NCI-H1105 treated with DMSO at 0.1 percent for 48 hours (cell line): ENCODE measurements around the gene SLC34A3.
A peak's percentile ranks its signal among the peaks of the same experiment; 100 is the strongest.

Source experiments
- DNase-seq: peaks from one replicate; lab custom pipeline; 2025; lab: John Stamatoyannopoulos, UW

SLC34A3 gene

GRCh38 chr9:137195525-137196220 lies 35.0 kb upstream of the SLC34A3 start:
- peak; percentile 96 for DNase-seq

GRCh38 chr9:137198051-137198901 lies 32.4 kb upstream of the SLC34A3 start:
- DNase-seq, result no peak

- no peak for DNase-seq
Measured at GRCh38 chr9:137198902-137199283, 31.8 kb upstream of the SLC34A3 start.

GRCh38 chr9:137199411-137200121 lies 31.1 kb upstream of the SLC34A3 start:
- no peak for DNase-seq

DNA sequence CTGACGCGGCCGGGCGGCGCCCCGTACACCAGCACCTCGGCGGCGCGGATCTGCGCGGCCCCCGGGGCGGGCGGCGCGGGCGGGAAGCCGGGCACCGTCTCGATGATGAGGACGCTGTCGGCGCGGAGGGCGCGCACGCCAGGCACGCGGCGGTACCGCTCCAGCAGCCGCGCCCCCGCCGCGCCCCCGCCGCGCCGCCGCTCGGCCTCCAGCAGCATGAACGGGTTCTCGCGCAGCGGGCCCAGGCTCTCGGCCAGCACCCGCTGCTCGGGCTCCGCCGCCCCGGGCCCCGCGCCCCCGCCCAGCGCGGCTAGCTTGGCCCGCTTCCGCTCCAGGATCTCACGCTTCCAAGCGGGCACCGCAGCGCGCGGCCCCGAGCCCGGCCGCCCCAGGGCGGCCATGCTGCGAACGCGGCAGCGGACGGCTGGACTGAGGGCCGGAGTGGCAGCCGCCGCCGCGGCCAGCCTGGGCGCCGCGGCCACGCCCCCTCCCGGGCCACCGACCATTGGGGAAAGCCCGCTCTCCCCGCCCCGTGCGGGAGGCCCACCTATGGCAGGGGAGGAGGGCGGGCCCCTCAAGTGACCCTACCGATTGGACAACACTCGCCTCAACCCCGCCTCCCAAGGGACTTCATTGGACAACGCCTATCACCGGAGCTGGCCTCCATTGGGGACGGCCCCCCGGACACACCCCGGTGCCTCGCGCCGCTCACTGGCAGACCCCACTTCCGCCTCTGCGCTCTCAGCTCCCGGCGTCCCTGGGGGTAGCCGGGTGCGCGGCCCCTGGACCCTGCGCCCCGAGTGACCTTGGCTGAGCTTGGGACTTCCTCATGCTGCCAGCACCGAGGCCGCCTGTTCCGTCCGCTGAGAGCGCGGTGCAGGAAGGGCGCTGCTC lies 30.1 kb upstream of the SLC34A3 start, which contains the start of gene TPRN:
TPRN (minus strand) TSS at position 431 of the 894 bp plus-strand sequence; CDS start at position 401, 30 bp downstream.
- DNase-seq, result peak; percentile 98

DNA sequence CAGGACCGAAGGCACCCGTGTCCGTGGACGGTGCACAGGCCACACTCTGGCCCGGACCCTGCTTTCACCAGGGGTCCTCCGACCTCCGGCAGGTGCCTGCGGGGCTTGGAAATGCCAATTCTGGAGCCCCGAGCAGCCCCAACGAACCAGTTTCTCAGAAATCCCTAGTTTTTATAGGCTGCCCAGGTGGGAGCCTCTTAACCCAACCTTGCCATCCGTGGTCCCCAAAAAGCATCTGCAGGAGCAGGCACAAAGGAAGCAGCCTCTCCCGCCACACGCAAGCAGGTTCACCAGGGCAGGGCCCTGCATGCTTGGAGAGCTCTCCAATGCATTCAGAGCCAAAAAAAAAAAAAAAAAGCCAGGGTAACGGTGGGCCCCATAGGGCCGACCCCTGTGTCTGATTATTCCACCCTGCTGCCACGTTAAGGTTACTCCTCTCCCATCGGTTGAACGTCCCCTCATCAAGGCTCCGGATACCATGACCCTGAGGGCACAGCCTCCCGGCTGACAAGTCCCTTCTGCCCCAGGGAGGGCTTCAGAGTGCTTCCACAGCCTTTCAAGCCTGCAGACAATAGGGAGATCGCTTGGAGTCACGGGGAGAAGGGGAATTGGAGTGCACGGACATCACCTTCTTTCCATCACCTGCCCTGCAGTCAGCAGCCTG lies 29.4 kb upstream of the SLC34A3 start:
- no peak for DNase-seq

GRCh38 chr9:137202966-137203365 lies 27.7 kb upstream of the SLC34A3 start:
- DNase-seq, result no peak

DNA sequence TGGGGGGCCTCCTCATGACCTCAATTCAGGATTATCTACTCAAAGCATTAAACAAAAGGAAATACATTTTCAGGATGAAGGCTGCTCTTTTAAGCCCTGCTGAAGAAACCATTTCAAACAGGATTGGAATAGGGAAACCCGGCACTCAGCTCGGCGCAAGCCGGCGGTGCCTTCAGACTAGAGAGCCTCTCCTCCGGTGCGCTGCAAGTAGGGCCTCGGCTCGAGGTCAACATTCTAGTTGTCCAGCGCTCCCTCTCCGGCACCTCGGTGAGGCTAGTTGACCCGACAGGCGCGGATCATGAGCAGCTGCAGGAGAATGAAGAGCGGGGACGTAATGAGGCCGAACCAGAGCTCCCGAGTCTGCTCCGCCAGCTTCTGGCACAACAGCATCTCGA lies 26.0 kb upstream of the SLC34A3 start:
- no peak for DNase-seq

GRCh38 chr9:137205126-137206069 lies 25.3 kb upstream of the SLC34A3 start, which contains the start of the genes NDOR1 and TMEM203:
TSS of gene NDOR1 (plus strand) at chr9:137205700. CDS start at chr9:137205778, 78 bp downstream.
TSS of gene TMEM203 (minus strand) at chr9:137205648. CDS start at chr9:137205414, 234 bp downstream.
- peak; percentile 56 for DNase-seq

GRCh38 chr9:137206602-137207001 lies 24.1 kb upstream of the SLC34A3 start:
- DNase-seq, result no peak

GRCh38 chr9:137211532-137211931 lies 19.2 kb upstream of the SLC34A3 start:
- no peak for DNase-seq

DNA sequence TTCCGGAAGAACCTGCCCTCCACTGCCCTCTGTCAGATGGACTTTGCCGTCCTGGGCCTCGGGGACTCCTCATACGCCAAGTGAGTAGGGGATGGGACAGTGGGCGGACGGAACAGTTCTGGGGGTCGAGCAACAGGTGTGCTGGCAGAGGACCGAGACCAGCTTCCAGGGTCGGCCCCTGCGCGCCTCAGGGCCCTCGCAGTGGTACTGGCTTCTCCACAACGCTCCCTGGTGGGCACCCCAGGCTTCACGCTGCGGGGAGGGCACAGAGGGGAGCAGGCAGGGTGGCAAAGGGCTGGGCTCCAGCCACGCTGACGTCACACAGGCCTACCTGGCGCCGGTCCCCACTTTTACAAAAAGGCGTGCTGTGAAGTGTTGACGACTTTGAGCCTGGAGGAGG lies 18.2 kb upstream of the SLC34A3 start:
- no peak for DNase-seq

DNA sequence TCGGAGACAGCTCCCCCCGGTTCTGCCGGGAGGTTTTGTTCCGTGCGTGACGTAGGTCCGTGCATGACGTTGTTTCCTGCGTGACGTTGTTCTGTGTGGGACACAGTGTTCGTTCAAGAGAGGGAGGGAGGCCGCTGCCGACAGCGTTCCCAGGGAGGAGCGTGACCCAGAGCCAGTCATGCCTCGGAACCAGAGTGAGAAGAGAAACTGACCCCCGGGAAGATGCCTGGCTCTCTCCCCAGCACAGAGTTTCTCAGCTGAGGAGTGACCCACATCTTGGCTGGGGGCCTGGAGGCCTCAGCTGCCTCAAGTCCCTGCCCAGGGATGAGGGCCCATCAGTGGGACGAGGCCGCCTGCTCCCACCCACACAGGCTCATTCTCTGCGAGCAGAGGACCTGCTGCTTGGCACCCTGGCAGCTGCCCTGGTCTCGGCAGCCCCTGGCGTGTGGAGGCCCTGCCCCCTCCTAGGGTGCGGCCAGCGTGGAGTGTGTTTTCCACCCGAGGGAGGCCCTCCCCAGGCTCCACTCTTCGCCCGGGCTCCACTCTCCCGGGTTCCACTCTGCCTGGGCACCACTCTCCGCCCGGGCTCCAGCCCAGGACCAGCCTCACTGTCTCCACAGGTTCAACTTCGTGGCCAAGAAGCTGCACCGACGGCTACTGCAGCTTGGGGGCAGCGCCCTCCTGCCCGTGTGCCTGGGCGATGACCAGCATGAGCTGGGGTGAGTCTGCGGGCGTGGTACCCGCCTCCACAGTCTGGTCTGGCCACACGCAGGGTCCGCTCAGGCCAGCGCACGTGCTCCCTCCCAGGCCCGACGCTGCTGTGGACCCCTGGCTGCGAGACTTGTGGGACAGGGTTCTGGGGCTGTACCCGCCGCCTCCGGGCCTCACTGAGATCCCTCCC lies 17.3 kb upstream of the SLC34A3 start:
- DNase-seq, result peak; percentile 11

DNA sequence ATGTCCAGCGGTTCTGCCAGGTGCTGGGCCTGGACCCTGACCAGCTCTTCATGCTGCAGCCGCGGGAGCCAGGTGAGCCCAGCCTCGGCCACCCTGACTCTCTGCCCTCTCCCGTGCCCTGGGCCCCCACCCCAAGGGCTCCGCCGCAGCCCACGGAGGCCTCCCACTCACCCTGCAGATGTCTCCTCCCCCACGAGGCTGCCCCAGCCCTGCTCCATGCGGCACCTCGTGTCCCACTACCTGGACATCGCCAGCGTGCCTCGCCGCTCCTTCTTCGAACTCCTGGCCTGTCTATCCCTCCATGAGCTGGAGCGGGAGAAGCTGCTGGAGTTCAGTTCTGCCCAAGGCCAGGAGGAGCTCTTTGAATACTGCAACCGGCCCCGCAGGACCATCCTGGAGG lies 16.1 kb upstream of the SLC34A3 start:
- DNase-seq, result no peak

DNA sequence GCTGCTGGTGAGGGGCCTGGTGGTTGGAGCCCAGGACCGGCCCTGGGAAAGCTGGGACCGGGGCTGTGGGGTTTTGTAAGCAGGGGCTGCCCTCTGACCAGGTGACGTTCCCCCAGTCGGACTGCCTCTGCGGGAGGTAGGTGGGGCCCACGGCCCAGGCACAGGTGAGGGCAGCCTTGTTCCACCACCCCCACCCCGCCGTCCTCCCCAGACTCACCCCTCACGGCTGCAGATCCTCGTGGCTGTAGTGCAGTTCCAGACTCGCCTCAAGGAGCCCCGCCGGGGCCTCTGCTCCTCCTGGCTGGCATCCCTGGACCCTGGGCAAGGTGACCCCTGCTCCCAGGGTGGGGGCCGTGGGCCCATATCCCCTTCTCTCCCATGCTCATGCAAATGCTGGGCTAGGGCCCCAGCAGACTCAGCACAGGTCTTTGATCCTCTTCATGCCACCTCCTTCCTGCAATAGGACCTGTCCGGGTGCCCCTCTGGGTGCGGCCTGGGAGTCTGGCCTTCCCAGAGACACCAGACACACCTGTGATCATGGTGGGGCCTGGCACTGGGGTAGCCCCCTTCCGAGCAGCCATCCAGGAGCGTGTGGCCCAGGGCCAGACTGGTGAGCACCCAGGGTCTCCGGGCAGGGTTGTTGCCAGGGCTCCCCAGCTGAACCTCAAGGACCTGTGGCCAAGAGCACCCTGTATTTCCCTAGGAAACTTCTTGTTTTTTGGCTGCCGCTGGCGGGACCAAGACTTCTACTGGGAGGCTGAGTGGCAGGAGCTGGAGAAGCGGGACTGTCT lies 15.3 kb upstream of the SLC34A3 start:
- no peak for DNase-seq

DNA sequence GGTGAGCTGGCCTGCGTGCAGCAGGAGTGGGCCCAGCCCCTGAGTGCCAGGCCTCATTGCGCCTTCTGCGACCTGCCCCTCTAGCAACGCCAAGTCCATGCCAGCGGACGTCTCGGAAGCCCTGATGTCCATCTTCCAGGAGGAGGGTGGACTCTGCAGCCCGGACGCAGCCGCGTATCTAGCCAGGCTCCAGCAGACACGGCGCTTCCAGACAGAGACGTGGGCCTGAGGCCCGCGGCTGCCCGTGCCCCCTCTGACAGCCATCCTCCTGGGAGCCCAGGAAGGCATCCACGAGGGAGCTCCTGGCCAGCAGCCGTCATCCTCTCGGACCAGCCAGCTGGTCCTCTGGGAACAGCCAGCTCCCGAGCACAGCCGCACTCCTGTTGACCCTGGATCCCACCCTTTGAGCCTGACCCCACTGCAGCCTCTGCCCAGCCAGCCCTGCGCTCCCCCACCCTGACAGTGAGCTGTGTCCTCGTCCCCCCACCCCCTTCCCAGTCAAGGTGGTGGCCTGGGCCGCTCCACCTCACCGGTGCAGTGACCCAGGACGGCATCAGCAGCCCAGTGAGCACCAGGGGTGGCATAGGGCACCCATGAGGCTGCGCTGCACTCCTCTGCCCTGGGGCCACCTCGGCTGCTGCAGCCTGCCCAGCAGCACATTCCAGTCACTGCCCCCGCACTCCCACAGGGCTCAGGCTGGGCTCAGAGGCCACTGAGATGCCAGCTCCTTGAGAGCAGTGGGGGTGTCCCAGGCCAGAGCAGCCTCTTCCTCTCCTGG lies 14.3 kb upstream of the SLC34A3 start:
- no peak for DNase-seq
